NCI-H146 (cell line): ENCODE data around the gene SLC17A3.

Experiments used
- DNase-seq: peaks from one replicate; lab custom pipeline; 2025; lab: John Stamatoyannopoulos, UW

Gene SLC17A3

GRCh38 chr6:25835442-25836283, 38.4 kb downstream of the SLC17A3 start:
- DNase-seq: no peak

- no peak for DNase-seq
Observed at GRCh38 chr6:25834950-25835349, 39.1 kb downstream of the SLC17A3 start.

- no peak for DNase-seq
Observed at GRCh38 chr6:25833136-25833535, 40.9 kb downstream of the SLC17A3 start.

GRCh38 chr6:25832670-25833069, 41.4 kb downstream of the SLC17A3 start:
- DNase-seq: no peak

GRCh38 chr6:25832307-25832662, 41.8 kb downstream of the SLC17A3 start:
- no peak for DNase-seq

GRCh38 chr6:25831532-25832306, 42.3 kb downstream of the SLC17A3 start, which contains the start of gene SLC17A1:
Gene SLC17A1, minus strand, starts transcription at chr6:25832052. Its CDS starts 1,495 bp downstream, at chr6:25830557.
- no peak for DNase-seq

- DNase-seq: no peak
Observed at GRCh38 chr6:25830458-25830857, 43.6 kb downstream of the SLC17A3 start.

- DNase-seq: no peak
Observed at GRCh38 chr6:25829375-25829774, 44.7 kb downstream of the SLC17A3 start.

- DNase-seq: no peak
Observed at GRCh38 chr6:25821341-25821740, 52.7 kb downstream of the SLC17A3 start.

GRCh38 chr6:25816252-25816651, 57.8 kb downstream of the SLC17A3 start:
- DNase-seq: no peak

GRCh38 chr6:25815194-25815593, 58.8 kb downstream of the SLC17A3 start:
- no peak for DNase-seq

GRCh38 chr6:25804804-25805203, 69.2 kb downstream of the SLC17A3 start:
- no peak for DNase-seq

GRCh38 chr6:25801436-25801835, 72.6 kb downstream of the SLC17A3 start:
- DNase-seq: no peak
